ENCODE measurements around the gene USP35. TPM values are rescaled to one million over a fixed set of nuclear protein-coding genes. Genes with fewer than 3 reads are reported as not detected.
"Not testable (repeated sequence)": the region's sequence is repeated elsewhere in the genome, so short reads cannot be mapped to it uniquely, and the experiment has no call there.

USP35 gene
- total RNA-seq, 4 donors from 2014 or later: 6.7 to 15.1 (median 8.6) TPM

GRCh38 chr11:78170874-78171549 is 17.7 kb upstream of the USP35 start:
- no peak for DNase-seq (ENCODE audit: low spot score)
- no peak for TF ChIP-seq CTCF (IDR thresholded peaks at IDR 0.05)
- ATAC-seq (ENCODE audit: low FRiP score): no peak

- TF ChIP-seq CTCF (IDR thresholded peaks at IDR 0.05): no peak
- no peak for ATAC-seq (ENCODE audit: low FRiP score)
- DNase-seq (ENCODE audit: low spot score): no peak
These were observed 16.8 kb upstream of the USP35 start for GRCh38 chr11:78171951-78172350.

- DNase-seq (ENCODE audit: low spot score); ATAC-seq (ENCODE audit: low FRiP score): not testable (repeated sequence)
These were observed 12.9 kb upstream of the USP35 start for GRCh38 chr11:78175862-78176261.

GRCh38 chr11:78176605-78177141 is 12.0 kb upstream of the USP35 start:
- DNase-seq (ENCODE audit: low spot score) (no peak), ATAC-seq (ENCODE audit: low FRiP score) (no peak)
- TF ChIP-seq CTCF (IDR thresholded peaks at IDR 0.05): no peak

- DNase-seq (ENCODE audit: low spot score) (no peak), ATAC-seq (ENCODE audit: low FRiP score) (no peak)
- TF ChIP-seq CTCF (IDR thresholded peaks at IDR 0.05): no peak
These were observed 11.5 kb upstream of the USP35 start for GRCh38 chr11:78177216-78177615.

- ATAC-seq (ENCODE audit: low FRiP score) (peak; percentile 10), DNase-seq (ENCODE audit: low spot score) (no peak)
- TF ChIP-seq CTCF (IDR thresholded peaks at IDR 0.05): no peak
These were observed 9.2 kb upstream of the USP35 start for GRCh38 chr11:78179459-78180071.

- no peak for ATAC-seq (ENCODE audit: low FRiP score)
- TF ChIP-seq CTCF (IDR thresholded peaks at IDR 0.05): no peak
- DNase-seq (ENCODE audit: low spot score): no peak
These were observed 8.0 kb upstream of the USP35 start for GRCh38 chr11:78180751-78181150.

All from omental fat pad (tissue), 4 donors.